HEK293T (cell line): ENCODE data around the gene CCDC89.

Source experiments
- CTCF ChIA-PET: fragments of 350-600 bp; formaldehyde crosslinking; extraction: SDS; loops from one replicate; lab custom pipeline; 2021; ENCODE audit warnings: antibody characterized with exemption, inconsistent platforms; lab: Yijun Ruan, JAX
- POLR2A ChIA-PET: fragments of 350-600 bp; formaldehyde crosslinking; extraction: SDS; loops from one replicate; lab custom pipeline; 2020; ENCODE audit warnings: antibody characterized with exemption, inconsistent platforms; lab: Yijun Ruan, JAX
- DNase-seq: peaks from one replicate; pipeline ENCODE4 v3.0.0; 2012; ENCODE audit warnings: mixed read lengths; ENCODE audit errors: extremely low spot score
- ARNT ChIP-seq: fragments of 450-650 bp; IDR thresholded peaks from 2 replicates; pipeline ENCODE4 v1.6.1; 2017; ENCODE audit warnings: mild to moderate bottlenecking
- BHLHE40 ChIP-seq: fragments of 450-650 bp; IDR thresholded peaks from 2 replicates; pipeline ENCODE4 v1.6.1; 2016; ENCODE audit warnings: mild to moderate bottlenecking, moderate library complexity, borderline replicate concordance
- CTBP1 ChIP-seq: fragments of 450-650 bp; IDR thresholded peaks from 2 replicates; pipeline ENCODE4 v1.6.1; 2016; ENCODE audit warnings: borderline replicate concordance
- ELF4 ChIP-seq: fragments of 450-650 bp; IDR thresholded peaks from 2 replicates; pipeline ENCODE4 v1.6.1; 2017; ENCODE audit warnings: antibody characterized with exemption
- FOXA1 ChIP-seq: fragments of 450-650 bp; IDR thresholded peaks from 2 replicates; pipeline ENCODE4 v1.6.1; 2016; ENCODE audit warnings: mild to moderate bottlenecking
- FOXK2 ChIP-seq: fragments of 450-650 bp; IDR thresholded peaks from 2 replicates; pipeline ENCODE4 v1.6.1; 2016; ENCODE audit warnings: mild to moderate bottlenecking
- FOXM1 ChIP-seq: fragments of 450-650 bp; IDR thresholded peaks from 2 replicates; pipeline ENCODE4 v1.6.1; 2017; ENCODE audit warnings: mild to moderate bottlenecking, borderline replicate concordance
- HDGF ChIP-seq: fragments of 450-650 bp; IDR thresholded peaks from 2 replicates; pipeline ENCODE4 v1.6.1; 2017; ENCODE audit warnings: antibody characterized with exemption, borderline replicate concordance
- L3MBTL2 ChIP-seq: fragments of 450-650 bp; conservative IDR thresholded peaks from 2 replicates; pipeline ENCODE4 v1.6.1; 2016; ENCODE audit warnings: mild to moderate bottlenecking
- LEF1 ChIP-seq: fragments of 450-650 bp; IDR thresholded peaks from 2 replicates; pipeline ENCODE4 v1.6.1; 2017; ENCODE audit warnings: mild to moderate bottlenecking, borderline replicate concordance
- NFRKB ChIP-seq: fragments of 450-650 bp; IDR thresholded peaks from 2 replicates; pipeline ENCODE4 v1.6.1; 2016; ENCODE audit warnings: mild to moderate bottlenecking, moderate library complexity
- PKNOX1 ChIP-seq: fragments of 450-650 bp; IDR thresholded peaks from 2 replicates; pipeline ENCODE4 v1.6.1; 2016
- SP1 ChIP-seq: fragments of 450-650 bp; IDR thresholded peaks from 2 replicates; pipeline ENCODE4 v1.6.1; 2017
- SUZ12 ChIP-seq: fragments of 450-650 bp; IDR thresholded peaks from 2 replicates; pipeline ENCODE4 v1.6.1; 2016; ENCODE audit warnings: mild to moderate bottlenecking
- TARDBP ChIP-seq: fragments of 450-650 bp; IDR thresholded peaks from 2 replicates; pipeline ENCODE4 v1.6.1; 2016
- ZNF384 ChIP-seq: fragments of 450-650 bp; IDR thresholded peaks from 2 replicates; pipeline ENCODE4 v1.6.1; 2016

Gene CCDC89

GRCh38 chr11:85723088-85723487 is 37.1 kb upstream of the CCDC89 start:
- CTCF ChIA-PET: no interaction called here
- POLR2A ChIA-PET: no interaction called here
- TF ChIP-seq ELF4 (no peak), LEF1 (no peak), FOXA1 (no peak), FOXM1 (no peak), SP1 (no peak), NFRKB (no peak), TARDBP (no peak), PKNOX1 (no peak), ARNT (no peak), FOXK2 (no peak), CTBP1 (no peak), HDGF (no peak), ZNF384 (no peak), L3MBTL2 (no peak), BHLHE40 (no peak), SUZ12 (no peak)
- DNase-seq: no peak

- DNase-seq: no peak
- CTCF ChIA-PET: no interaction called here
- TF ChIP-seq FOXA1: no peak
- no peak for TF ChIP-seq ARNT
- TF ChIP-seq CTBP1: no peak
- no peak for TF ChIP-seq NFRKB
- TF ChIP-seq L3MBTL2: no peak
- TF ChIP-seq FOXK2: no peak
- TF ChIP-seq TARDBP: no peak
- TF ChIP-seq SUZ12: no peak
- TF ChIP-seq BHLHE40: no peak
- TF ChIP-seq LEF1: no peak
- no peak for TF ChIP-seq HDGF
- POLR2A ChIA-PET: no interaction called here
Measured at GRCh38 chr11:85721191-85721590, 35.2 kb upstream of the CCDC89 start.

GRCh38 chr11:85718991-85719807 is 33.2 kb upstream of the CCDC89 start:
- ChIA-PET CTCF (interaction anchor here (0.7 kb wide), 1 partner anchor 90 kb away, joined by 3 read pairs; no protein-coding TSS in a partner anchor), POLR2A (no interaction called here)
- DNase-seq: no peak
- TF ChIP-seq NFRKB (no peak), FOXA1 (no peak), ELF4 (no peak), FOXK2 (no peak), CTBP1 (no peak), PKNOX1 (no peak), L3MBTL2 (no peak), BHLHE40 (no peak), ARNT (no peak), SP1 (no peak), ZNF384 (no peak), TARDBP (no peak), FOXM1 (no peak), HDGF (no peak), SUZ12 (no peak), LEF1 (no peak)

- ChIA-PET CTCF (no interaction called here), POLR2A (no interaction called here)
- TF ChIP-seq SUZ12: no peak
- TF ChIP-seq BHLHE40: no peak
- no peak for TF ChIP-seq NFRKB
- TF ChIP-seq CTBP1: no peak
- no peak for TF ChIP-seq FOXA1
- TF ChIP-seq L3MBTL2: no peak
- no peak for TF ChIP-seq FOXM1
- no peak for TF ChIP-seq ZNF384
- no peak for DNase-seq
Measured at GRCh38 chr11:85718126-85718943, 32.3 kb upstream of the CCDC89 start.

- POLR2A ChIA-PET: no interaction called here
- CTCF ChIA-PET: no interaction called here
- DNase-seq: no peak
- no peak for TF ChIP-seq ELF4
- no peak for TF ChIP-seq FOXM1
- no peak for TF ChIP-seq SUZ12
- TF ChIP-seq ZNF384: no peak
- TF ChIP-seq FOXA1: no peak
- no peak for TF ChIP-seq PKNOX1
- TF ChIP-seq ARNT: no peak
- TF ChIP-seq HDGF: no peak
- TF ChIP-seq L3MBTL2: no peak
- no peak for TF ChIP-seq SP1
- no peak for TF ChIP-seq CTBP1
- no peak for TF ChIP-seq LEF1
- TF ChIP-seq BHLHE40: no peak
- TF ChIP-seq TARDBP: no peak
- TF ChIP-seq NFRKB: no peak
- TF ChIP-seq FOXK2: no peak
Measured at GRCh38 chr11:85717429-85717828, 31.4 kb upstream of the CCDC89 start.
